ENCODE results near the gene NPHP4. TPM values are rescaled to one million over a fixed set of nuclear protein-coding genes. Genes with fewer than 3 reads are reported as not detected.

NPHP4 gene
- total RNA-seq = 10 to 100 TPM in 2 of 9 donors, 1 to 10 TPM in 7; 3.4 to 13.2 (median 7.4) TPM
- polyA plus RNA-seq = 1 to 10 TPM; 2.7 to 8.3 (median 6.8) TPM
- long read RNA-seq, donor 1 = 0 reads
- long read RNA-seq, donor 2 = 0 reads
- long read RNA-seq, donor 3 = 0 reads
- long read RNA-seq, donor 4, partial matches to known transcripts = 1 of 1 reads
- long read RNA-seq, donor 4, other reads (novel, unspliced or antisense) = 0 of 1 reads
- long read RNA-seq, donor 5, full-length matches to known transcripts = 1 of 14 reads
- long read RNA-seq, donor 5, partial matches to known transcripts = 5 of 14 reads
- long read RNA-seq, donor 5, other reads (novel, unspliced or antisense) = 8 of 14 reads
- long read RNA-seq, donor 6 = 0 reads
- long read RNA-seq, donor 7 = 0 reads
- long read RNA-seq, donor 8 = 0 reads
- long read RNA-seq, donor 9 = 0 reads
- long read RNA-seq, donor 10 = 0 reads

DNA sequence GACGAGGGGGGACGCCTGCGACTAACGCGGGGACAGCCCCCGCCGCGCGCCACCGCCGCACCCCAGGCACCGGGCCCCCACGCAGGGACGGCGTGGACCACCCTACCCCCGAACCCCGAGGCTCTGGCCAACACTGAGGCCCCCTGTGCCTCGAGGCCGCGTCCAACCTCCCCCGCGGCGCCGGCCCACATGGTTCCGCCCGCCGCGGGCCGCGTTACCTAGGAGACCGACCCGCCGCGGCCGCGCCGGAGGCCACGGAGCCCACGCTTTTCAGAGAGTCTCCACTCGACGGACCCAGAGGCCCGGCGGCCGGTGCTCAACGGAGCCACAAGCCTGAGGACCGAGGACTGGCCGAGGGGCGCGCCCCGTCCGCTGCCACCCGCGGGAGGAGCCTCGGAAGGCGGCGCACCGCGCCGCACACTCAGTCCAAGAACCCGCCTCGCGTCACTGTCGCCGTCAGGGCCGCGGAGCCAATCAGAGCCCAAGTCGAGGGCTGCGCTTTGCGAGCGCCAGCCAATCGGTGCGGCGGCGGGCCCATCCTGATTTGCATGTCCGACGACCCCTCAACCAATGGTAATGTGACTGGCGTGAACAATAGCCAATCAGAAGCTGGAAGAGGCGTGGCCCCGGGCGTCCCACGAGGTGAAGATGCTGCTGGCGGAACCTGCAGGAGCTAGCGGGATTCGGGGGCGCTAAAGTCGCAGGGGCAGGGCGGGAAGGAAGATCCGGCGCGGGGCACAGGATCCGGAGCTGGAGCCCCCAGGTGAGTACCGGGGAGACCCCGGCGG is at the start of gene NPHP4:
Gene NPHP4 (minus strand): TSS at position 400 of the 788 bp plus-strand sequence. CDS start 6,136 bp downstream, outside the sequence.
- peak; percentile 99 to 100 (median 100) for DNase-seq
- Histone ChIP-seq H3K27me3 (no peaks in the 10 kb centered on the region), H3K4me1 (replicated peaks in 1 of 2) (peaks cover 6 to 17% of the 10 kb centered on the region in 2 donors), H3K27ac (peak within 1 kb of the TSS; percentile 82 to 98 (median 91)), H3K4me3 (peak within 1 kb of the TSS; percentile 58 to 89 (median 73)), H3K36me3 (replicated peaks in 1 of 2) (no peaks in the 10 kb centered on the region), H3K9me3 (replicated peaks in 1 of 3) (no peaks in the 10 kb centered on the region)
- WGBS, 4 donors = 0% methylated on average over 10 to 94 of the region's 94 CpGs; no CpG with 5 or more reads in 1 of the 4 donors
- intact Hi-C loops (cut with DNase I) = no loop called here
- TF ChIP-seq POLR2A (IDR thresholded peaks at IDR 0.05) = peak; percentile 52 to 66
- TF ChIP-seq, protein P1, sequence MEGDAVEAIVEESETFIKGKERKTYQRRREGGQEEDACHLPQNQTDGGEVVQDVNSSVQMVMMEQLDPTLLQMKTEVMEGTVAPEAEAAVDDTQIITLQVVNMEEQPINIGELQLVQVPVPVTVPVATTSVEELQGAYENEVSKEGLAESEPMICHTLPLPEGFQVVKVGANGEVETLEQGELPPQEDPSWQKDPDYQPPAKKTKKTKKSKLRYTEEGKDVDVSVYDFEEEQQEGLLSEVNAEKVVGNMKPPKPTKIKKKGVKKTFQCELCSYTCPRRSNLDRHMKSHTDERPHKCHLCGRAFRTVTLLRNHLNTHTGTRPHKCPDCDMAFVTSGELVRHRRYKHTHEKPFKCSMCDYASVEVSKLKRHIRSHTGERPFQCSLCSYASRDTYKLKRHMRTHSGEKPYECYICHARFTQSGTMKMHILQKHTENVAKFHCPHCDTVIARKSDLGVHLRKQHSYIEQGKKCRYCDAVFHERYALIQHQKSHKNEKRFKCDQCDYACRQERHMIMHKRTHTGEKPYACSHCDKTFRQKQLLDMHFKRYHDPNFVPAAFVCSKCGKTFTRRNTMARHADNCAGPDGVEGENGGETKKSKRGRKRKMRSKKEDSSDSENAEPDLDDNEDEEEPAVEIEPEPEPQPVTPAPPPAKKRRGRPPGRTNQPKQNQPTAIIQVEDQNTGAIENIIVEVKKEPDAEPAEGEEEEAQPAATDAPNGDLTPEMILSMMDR (IDR thresholded peaks at IDR 0.05) = peak in 1 of 6 experiments; percentile 15

DNA sequence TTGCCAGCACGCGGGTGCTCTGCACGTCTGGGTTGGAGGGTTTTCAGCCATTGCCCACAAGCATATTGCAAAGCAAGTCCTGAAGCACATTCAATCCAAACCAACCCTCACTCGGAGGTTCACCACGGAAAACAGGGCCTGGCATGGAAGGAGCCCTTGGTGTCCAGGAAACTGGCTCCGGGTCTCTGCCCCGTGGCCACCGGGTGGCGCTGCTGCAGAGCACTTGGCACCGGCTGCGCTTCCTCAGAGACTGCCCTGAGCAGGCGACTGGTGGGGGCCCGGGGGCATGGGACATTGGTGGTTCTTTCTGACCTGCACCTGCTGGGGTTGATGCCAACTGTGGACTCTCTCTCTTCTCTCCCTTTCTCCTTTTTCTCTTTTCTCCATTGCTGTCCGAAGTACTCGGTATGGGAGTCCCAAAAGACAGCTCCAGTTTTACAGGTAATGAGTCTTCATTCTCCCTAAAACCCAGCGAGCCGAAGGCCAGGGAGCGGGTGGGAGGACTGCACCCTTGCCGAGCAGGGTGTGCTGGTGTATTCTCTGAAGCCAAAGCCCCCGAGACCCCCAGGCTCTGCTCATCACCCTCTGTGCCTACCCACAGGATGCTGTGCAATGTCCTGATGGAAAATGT is 49.3 kb upstream of the NPHP4 start:
- TF ChIP-seq, protein P1 (IDR thresholded peaks at IDR 0.05) = peak in 4 of 6 experiments; percentile 26 to 43 (median 40)
- TF ChIP-seq POLR2A (IDR thresholded peaks at IDR 0.05) = no peak
- 67 to 73% (median 69%) methylated on average over 18 to 20 of the region's 20 CpGs for WGBS, 4 donors
- intact Hi-C loops (cut with DNase I) = no loop called here
- H3K36me3 ChIP-seq (replicated peaks in 1 of 2) = no peaks in the 10 kb centered on the region
- H3K4me3 ChIP-seq = no peak overlapping the region
- no peaks in the 10 kb centered on the region for H3K27me3 ChIP-seq
- no peak overlapping the region for H3K27ac ChIP-seq
- H3K9me3 ChIP-seq (replicated peaks in 1 of 3) = no peaks in the 10 kb centered on the region
- peak in 1 of 7 donors; percentile 30 for DNase-seq
- no peaks in the 10 kb centered on the region for H3K4me1 ChIP-seq (replicated peaks in 1 of 2)

DNA sequence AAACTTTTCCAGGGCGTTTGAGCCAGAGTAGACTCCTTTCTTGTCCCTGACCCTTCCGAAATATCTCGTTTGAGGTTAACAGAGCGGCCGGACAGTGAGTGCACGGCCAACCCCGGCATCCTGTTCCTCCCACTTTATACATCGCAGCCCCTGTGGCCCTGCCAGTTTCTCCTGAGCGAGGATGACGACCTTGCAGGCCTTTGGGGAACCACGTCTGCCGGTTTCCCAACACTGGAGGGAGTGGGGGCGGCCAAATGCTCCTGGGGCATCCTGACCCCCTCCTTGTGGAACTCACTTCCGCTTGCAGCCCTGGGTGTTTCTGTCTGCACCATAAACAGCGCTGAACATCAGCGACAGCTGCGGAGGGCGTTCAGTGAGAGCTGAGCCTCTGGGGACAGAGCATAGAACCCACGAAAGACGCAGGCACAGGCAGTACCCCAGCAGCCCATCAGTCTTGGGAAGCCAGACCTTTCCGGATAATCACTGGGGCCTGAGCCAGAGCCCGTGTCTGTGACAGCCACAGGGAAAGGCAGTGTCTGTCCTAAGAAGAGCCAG is 48.7 kb upstream of the NPHP4 start:
- intact Hi-C loops (cut with DNase I) = no loop called here
- 84 to 92% (median 89%) methylated on average over 17 to 22 of the region's 22 CpGs for WGBS, 4 donors
- DNase-seq = no peak

More for the DNA sequence above, 48.7 kb upstream of the NPHP4 start:
- TF ChIP-seq, protein P1 (IDR thresholded peaks at IDR 0.05) = no peak
- TF ChIP-seq POLR2A (IDR thresholded peaks at IDR 0.05) = no peak
- H3K27ac ChIP-seq = no peak overlapping the region
- H3K4me1 ChIP-seq (replicated peaks in 1 of 2) = no peaks in the 10 kb centered on the region
- no peak overlapping the region for H3K4me3 ChIP-seq
- H3K27me3 ChIP-seq = no peaks in the 10 kb centered on the region
- H3K9me3 ChIP-seq (replicated peaks in 1 of 3) = no peaks in the 10 kb centered on the region
- no peaks in the 10 kb centered on the region for H3K36me3 ChIP-seq (replicated peaks in 1 of 2)
